Endothelial cell of umbilical vein (primary cell): Measurements from ENCODE around the gene HIC1. TPM values are rescaled to one million over a fixed set of nuclear protein-coding genes. Genes with fewer than 3 reads are reported as not detected.

Experiments
- BruUV-seq: library from RNA; stranded (reverse); fragments of 400-500 nt; replicated peaks from 2 replicates; lab custom pipeline; 2021; lab: Mats Ljungman, UMichigan
- CTCF ChIA-PET: fragments of 300-600, 350-600 bp; sonication (Branson Sonifier 250); formaldehyde crosslinking; loops from one replicate; lab custom pipeline; 2021; ENCODE audit warnings: antibody characterized with exemption, inconsistent platforms; lab: Charles Lee
- POLR2A ChIA-PET: fragments of 300-600, 350-600 bp; sonication (Branson Sonifier 250); formaldehyde crosslinking; loops from one replicate; lab custom pipeline; 2021; ENCODE audit warnings: antibody characterized with exemption, inconsistent platforms; lab: Charles Lee
- DNase-seq: peaks from one replicate; pipeline ENCODE4 v3.0.0-alpha.2; 2011; ENCODE audit warnings: low read depth, low spot score
- FAIRE-seq: peaks from 2 replicates; lab custom pipeline; 2011; peaks lifted over from hg19 to GRCh38; lab: Jason Lieb, UNC
- H2AFZ ChIP-seq: 2 replicates; pipeline ENCODE4 v1.6.0; 2012; ENCODE audit warnings: low read depth, low read length, control low read depth, inconsistent platforms
- H3K27ac ChIP-seq: 2 replicates; pipeline ENCODE4 v1.5.1; 2011; ENCODE audit warnings: low read depth, mild to moderate bottlenecking, control low read depth, low read length, moderate library complexity; ENCODE audit not compliant: insufficient read depth
- H3K27me3 ChIP-seq, 2 experiments: 2 replicates each; pipeline versions ENCODE4 v1.6.0 to v1.6.1; 2011; ENCODE audit warnings: low read length in 2 of 2, mixed read lengths in 1 of 2; ENCODE audit not compliant: control insufficient read depth in 2 of 2, insufficient read depth in 2 of 2
- H3K36me3 ChIP-seq, 2 experiments: 2 replicates in 1 of 2; 3 replicates in 1 of 2; pipeline ENCODE4 v1.5.1; 2011; ENCODE audit warnings: low read length in 2 of 2, mild to moderate bottlenecking in 1 of 2, moderate library complexity in 1 of 2; ENCODE audit not compliant: control insufficient read depth in 2 of 2, insufficient read depth in 2 of 2; ENCODE audit errors: extremely low read depth in 1 of 2
- H3K4me1 ChIP-seq: 3 replicates; pipeline ENCODE4 v1.5.1; 2011; ENCODE audit warnings: mild to moderate bottlenecking, low read length; ENCODE audit not compliant: control insufficient read depth, insufficient read depth; ENCODE audit errors: extremely low read depth
- H3K4me2 ChIP-seq: 2 replicates; pipeline ENCODE4 v1.6.1; 2011; ENCODE audit warnings: low read length, control low read depth, mixed read lengths; ENCODE audit not compliant: insufficient read depth
- H3K4me3 ChIP-seq, 3 experiments: fragments of 200-600 bp in 1 of 3; sonication (generic), shearing (Covaris generic) in 1 of 3; replicated peaks in 1 of 3; 2 replicates each; pipeline ENCODE4 v1.5.1; 2011 to 2016; ENCODE audit warnings: control low read depth in 3 of 3, low read length in 3 of 3, mild to moderate bottlenecking in 2 of 3, inconsistent platforms in 1 of 3, low read depth in 1 of 3, moderate library complexity in 1 of 3; ENCODE audit not compliant: insufficient read depth in 1 of 3
- H3K79me2 ChIP-seq: 2 replicates; pipeline ENCODE4 v1.6.0; 2012; ENCODE audit warnings: low read length, inconsistent platforms; ENCODE audit not compliant: control insufficient read depth, insufficient read depth
- H3K9ac ChIP-seq: replicated peaks from 2 replicates; pipeline ENCODE3; 2011; ENCODE audit warnings: low read length, control low read depth; ENCODE audit not compliant: insufficient read depth; ENCODE audit errors: extremely low read depth
- H3K9me1 ChIP-seq: replicated peaks from 3 replicates; pipeline ENCODE4 v1.6.0; 2011; ENCODE audit warnings: mild to moderate bottlenecking, low read length; ENCODE audit not compliant: control insufficient read depth, insufficient read depth; ENCODE audit errors: extremely low read depth
- H3K9me3 ChIP-seq: replicated peaks from 2 replicates; pipeline ENCODE4 v1.5.1; 2012; ENCODE audit warnings: low read length, inconsistent platforms; ENCODE audit not compliant: control insufficient read depth, insufficient read depth
- H4K20me1 ChIP-seq: replicated peaks from 2 replicates; pipeline ENCODE3; 2011; ENCODE audit warnings: mild to moderate bottlenecking, low read length; ENCODE audit not compliant: control insufficient read depth, insufficient read depth; ENCODE audit errors: extremely low read depth
- EZH2 ChIP-seq: IDR thresholded peaks from 2 replicates; pipeline ENCODE4 v1.6.1; 2012; ENCODE audit warnings: borderline replicate concordance, low read depth, mild to moderate bottlenecking, moderate library complexity, low read length, inconsistent platforms; ENCODE audit not compliant: severe bottlenecking
- FOS ChIP-seq: IDR thresholded peaks from 2 replicates; pipeline ENCODE4 v1.6.1; 2011; ENCODE audit warnings: mild to moderate bottlenecking, low read length, moderate library complexity, borderline replicate concordance; ENCODE audit not compliant: insufficient read depth
- GATA2 ChIP-seq: IDR thresholded peaks from 2 replicates; pipeline ENCODE4 v1.7.0; 2011; ENCODE audit warnings: low read depth, mild to moderate bottlenecking, moderate library complexity, mixed read lengths, low read length; ENCODE audit not compliant: insufficient read length, insufficient read depth
- JUN ChIP-seq: IDR thresholded peaks from 2 replicates; pipeline ENCODE4 v1.6.1; 2011; ENCODE audit warnings: borderline replicate concordance, low read depth; ENCODE audit not compliant: insufficient read length, insufficient read depth
- MAX ChIP-seq: IDR thresholded peaks from 2 replicates; pipeline ENCODE4 v1.6.1; 2011; ENCODE audit not compliant: insufficient read depth, insufficient read length
- MYC ChIP-seq: IDR thresholded peaks from one replicate; pipeline ENCODE4 v1.6.1; 2011; ENCODE audit warnings: mild to moderate bottlenecking, low read depth, low read length
- POLR2A ChIP-seq: IDR thresholded peaks from 2 replicates; pipeline ENCODE4 v1.6.1; 2012; ENCODE audit warnings: low read depth, mild to moderate bottlenecking, control low read depth, low read length
- POLR2AphosphoS5 ChIP-seq: IDR thresholded peaks from 2 replicates; pipeline ENCODE4 v1.6.1; 2012; ENCODE audit warnings: low read depth, mild to moderate bottlenecking, control low read depth, low read length, moderate library complexity; ENCODE audit not compliant: insufficient read depth
- dilution Hi-C: fragments of 300-500 bp; cut with MboI; formaldehyde crosslinking; loops from one replicate; pipeline ENCODE4 v1.15.0; 2019; ENCODE audit warnings: low sequenced_read_pairs; ENCODE audit not compliant: extremely low pct_ligation_motif_present
- intact Hi-C: fragments of 100-400 bp; cut with micrococcal nuclease; formaldehyde crosslinking; loops from one replicate; pipeline ENCODE4 v1.10.0; 2022
- polyA plus RNA-seq, 4 experiments: library from polyadenylated mRNA; depleted of rRNA in 3 of 4; stranded (reverse) in 3 of 4; unstranded in 1 of 4; fragments of >200 nt; gene quantifications; 2 replicates each; pipeline versions ENCODE4 v1.2.1 to v1.2.3, GENCODE V29; 2011 to 2012; ENCODE audit warnings: missing spikeins in 1 of 4
- total RNA-seq: library from RNA; stranded (reverse); gene quantifications from 2 replicates; pipeline ENCODE4 v1.2.3, GENCODE V29; 2021

Gene HIC1
- total and polyA plus RNA-seq, 2 donors (not counting 3 experiments of a cell fraction or from before 2014, with no cell fraction given) = 18.2 to 35.5 TPM

- Histone ChIP-seq H3K4me1 (peaks cover 28% of the 10 kb centered on the region), H3K27ac (no peak overlapping the region), H3K9me3 (no peaks in the 10 kb centered on the region), H3K4me3 (no peak overlapping the region), H2AFZ (no peak overlapping the region), H3K36me3 (peaks cover 3 to 18% of the 10 kb centered on the region in 2 experiments), H3K79me2 (no peaks in the 10 kb centered on the region), H3K9me1 (no peaks in the 10 kb centered on the region), H3K9ac (no peak overlapping the region), H3K27me3 (no peaks in the 10 kb centered on the region), H3K4me2 (no peak overlapping the region), H4K20me1 (no peaks in the 10 kb centered on the region)
- intact Hi-C loops (no loop called here), dilution Hi-C loops (no loop called here)
- POLR2A ChIA-PET = no interaction called here
- TF ChIP-seq POLR2A (no peak), MAX (no peak), JUN (no peak), MYC (no peak), EZH2 (no peak)
- CTCF ChIA-PET = interaction anchor here (1.1 to 2.3 kb wide), 3 partner anchors 10 to 163 kb away, joined by 7 to 14 read pairs (median 7); no protein-coding TSS in a partner anchor
- BruUV-seq = no TSS peak
- no peak for DNase-seq
- no peak for FAIRE-seq
Measured at GRCh38 chr17:2081564-2081963, 26.7 kb downstream of the HIC1 start.

GRCh38 chr17:2082003-2082781 lies 27.3 kb downstream of the HIC1 start:
- no peaks in the 10 kb centered on the region for H4K20me1 ChIP-seq
- ChIA-PET POLR2A (interaction anchor here (0.5 kb wide), 1 partner anchor 129 kb away, joined by 3 read pairs; no protein-coding TSS in a partner anchor), CTCF (interaction anchor here (1.0 to 2.3 kb wide), 6 partner anchors 9 to 163 kb away, joined by 3 to 14 read pairs (median 5); no protein-coding TSS in a partner anchor)
- no peak for TF ChIP-seq MYC
- no peak for TF ChIP-seq MAX
- TF ChIP-seq GATA2 = no peak
- TF ChIP-seq POLR2AphosphoS5 = no peak
- no peak for TF ChIP-seq FOS
- TF ChIP-seq JUN = no peak
- no peaks in the 10 kb centered on the region for H3K79me2 ChIP-seq
- H3K27ac ChIP-seq = no peak overlapping the region
- no peaks in the 10 kb centered on the region for H3K9me3 ChIP-seq
- H3K9ac ChIP-seq = no peak overlapping the region
- no peaks in the 10 kb centered on the region for H3K9me1 ChIP-seq
- H3K36me3 ChIP-seq = peaks cover 3 to 17% of the 10 kb centered on the region in 2 experiments
- FAIRE-seq = no peak
- H3K4me1 ChIP-seq = peaks cover 33% of the 10 kb centered on the region
- H3K4me2 ChIP-seq = no peak overlapping the region
- DNase-seq = no peak
- no peak overlapping the region for H2AFZ ChIP-seq
- dilution Hi-C loops = no loop called here
- H3K4me3 ChIP-seq = no peak overlapping the region
- intact Hi-C loops = no loop called here
- H3K27me3 ChIP-seq = no peaks in the 10 kb centered on the region
- BruUV-seq = no TSS peak
